ENCODE measurements around the gene AGAP6.
"Not testable (repeated sequence)": the region's sequence is repeated elsewhere in the genome, so short reads cannot be mapped to it uniquely, and the experiment has no call there.

The AGAP6 gene

DNA sequence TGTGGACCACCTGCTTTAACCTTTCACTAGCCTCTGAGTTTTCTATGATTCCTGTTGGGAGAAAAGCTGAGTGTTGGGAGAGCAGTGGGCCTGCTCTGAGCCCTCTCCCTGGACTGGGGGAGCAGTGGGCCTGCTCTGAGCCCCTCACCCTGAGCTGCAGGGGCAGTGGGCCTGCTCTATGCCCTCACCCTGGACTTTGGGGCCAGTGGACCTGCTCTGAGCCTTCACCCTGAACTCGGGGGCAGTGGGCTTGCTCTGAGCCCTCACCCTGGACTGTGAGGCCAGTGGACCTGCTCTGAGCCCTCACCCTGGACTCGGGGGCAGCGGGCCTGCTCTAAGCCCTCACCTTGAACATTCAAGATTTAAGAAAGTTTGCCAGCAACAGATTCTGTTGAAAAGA, 33.4 kb downstream of the AGAP6 start:
- Histone ChIP-seq H2AFZ (no peak overlapping the region), H3K4me2 (ENCODE audit: low read length) (no peak overlapping the region), H3K27me3 (ENCODE audit: control insufficient read depth, insufficient read depth, low read length) (no peaks in the 10 kb centered on the region), H3K9me3 (ENCODE audit: control insufficient read depth, low read length) (no peaks in the 10 kb centered on the region), H3K4me3 (ENCODE audit: low read depth, low read length) (no peak overlapping the region), H3K4me1 (no peaks in the 10 kb centered on the region), H3K79me2 (no peaks in the 10 kb centered on the region), H3K36me3 (ENCODE audit: control insufficient read depth, insufficient read depth, low read length) (no peaks in the 10 kb centered on the region), H3K27ac (no peak overlapping the region), H3K9ac (no peak overlapping the region)
- TF ChIP-seq, protein P1, sequence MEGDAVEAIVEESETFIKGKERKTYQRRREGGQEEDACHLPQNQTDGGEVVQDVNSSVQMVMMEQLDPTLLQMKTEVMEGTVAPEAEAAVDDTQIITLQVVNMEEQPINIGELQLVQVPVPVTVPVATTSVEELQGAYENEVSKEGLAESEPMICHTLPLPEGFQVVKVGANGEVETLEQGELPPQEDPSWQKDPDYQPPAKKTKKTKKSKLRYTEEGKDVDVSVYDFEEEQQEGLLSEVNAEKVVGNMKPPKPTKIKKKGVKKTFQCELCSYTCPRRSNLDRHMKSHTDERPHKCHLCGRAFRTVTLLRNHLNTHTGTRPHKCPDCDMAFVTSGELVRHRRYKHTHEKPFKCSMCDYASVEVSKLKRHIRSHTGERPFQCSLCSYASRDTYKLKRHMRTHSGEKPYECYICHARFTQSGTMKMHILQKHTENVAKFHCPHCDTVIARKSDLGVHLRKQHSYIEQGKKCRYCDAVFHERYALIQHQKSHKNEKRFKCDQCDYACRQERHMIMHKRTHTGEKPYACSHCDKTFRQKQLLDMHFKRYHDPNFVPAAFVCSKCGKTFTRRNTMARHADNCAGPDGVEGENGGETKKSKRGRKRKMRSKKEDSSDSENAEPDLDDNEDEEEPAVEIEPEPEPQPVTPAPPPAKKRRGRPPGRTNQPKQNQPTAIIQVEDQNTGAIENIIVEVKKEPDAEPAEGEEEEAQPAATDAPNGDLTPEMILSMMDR (IDR thresholded peaks at IDR 0.05), result no peak

DNA sequence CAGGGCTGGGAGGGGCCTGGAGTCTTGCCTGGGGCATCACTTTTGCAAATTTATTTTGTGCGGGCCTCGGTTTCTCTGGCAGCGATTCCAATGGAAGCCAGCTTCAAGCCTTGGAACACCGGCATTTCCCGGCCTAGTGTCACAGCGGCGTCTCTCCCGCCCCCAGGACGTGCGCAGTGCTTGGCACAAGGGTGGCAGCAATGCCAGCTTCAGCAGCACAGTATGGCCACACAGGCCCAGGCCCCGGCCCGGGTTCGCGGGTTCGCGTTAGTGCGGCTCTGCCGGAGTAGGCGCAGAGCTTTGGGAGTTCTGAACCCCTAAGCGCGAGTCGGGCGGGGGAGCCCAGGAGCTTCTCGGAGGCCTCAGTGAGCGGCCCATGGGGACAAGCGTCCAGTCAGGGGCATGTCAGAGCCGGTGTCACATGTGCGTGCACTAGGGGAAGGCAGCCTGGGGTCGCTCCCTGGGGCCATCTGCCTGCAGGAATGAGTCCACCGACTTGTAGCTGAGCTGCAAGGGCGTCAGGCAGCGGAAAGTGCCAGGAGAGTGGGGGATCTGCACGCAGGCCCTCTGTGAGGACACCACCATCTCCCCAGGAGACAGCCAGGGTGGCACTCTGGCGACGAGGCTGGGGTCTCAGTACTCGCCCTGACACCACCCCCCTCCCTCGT, 36.6 kb downstream of the AGAP6 start:
- H2AFZ ChIP-seq; H3K27ac ChIP-seq; H3K36me3 ChIP-seq (ENCODE audit: control insufficient read depth, insufficient read depth, low read length); H3K4me2 ChIP-seq (ENCODE audit: low read length); H3K27me3 ChIP-seq (ENCODE audit: control insufficient read depth, insufficient read depth, low read length); H3K4me3 ChIP-seq (ENCODE audit: low read depth, low read length); H3K79me2 ChIP-seq; H3K9me3 ChIP-seq (ENCODE audit: control insufficient read depth, low read length); H3K4me1 ChIP-seq; H3K9ac ChIP-seq: not testable (repeated sequence)

DNA sequence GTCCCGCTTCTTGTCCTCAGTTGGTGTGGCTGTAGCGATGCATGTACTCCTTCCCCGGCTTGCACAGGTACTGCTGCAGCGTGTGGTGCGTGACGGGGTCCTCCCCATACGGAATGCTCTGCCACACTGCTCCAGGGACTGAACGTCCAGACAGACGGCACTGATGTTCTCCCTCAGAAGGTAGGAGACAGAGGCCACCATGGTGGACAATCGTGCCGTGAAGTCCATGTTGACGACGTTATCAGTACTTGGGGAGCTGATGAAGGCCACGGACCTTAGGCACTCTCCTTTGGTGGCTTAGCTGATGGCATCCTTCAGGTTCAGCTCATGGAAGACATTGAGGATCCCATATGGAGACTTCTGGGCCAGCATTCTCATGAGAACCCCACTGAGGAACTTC, 37.4 kb downstream of the AGAP6 start:
- TF ChIP-seq, protein P1 (IDR thresholded peaks at IDR 0.05), result no peak
- Histone ChIP-seq H3K27me3 (ENCODE audit: control insufficient read depth, insufficient read depth, low read length) (no peaks in the 10 kb centered on the region), H3K36me3 (ENCODE audit: control insufficient read depth, insufficient read depth, low read length) (no peaks in the 10 kb centered on the region), H3K4me1 (no peaks in the 10 kb centered on the region), H3K9me3 (ENCODE audit: control insufficient read depth, low read length) (no peaks in the 10 kb centered on the region), H3K4me2 (ENCODE audit: low read length) (no peak overlapping the region), H2AFZ (no peak overlapping the region), H3K9ac (no peak overlapping the region), H3K27ac (no peak overlapping the region), H3K79me2 (no peaks in the 10 kb centered on the region), H3K4me3 (ENCODE audit: low read depth, low read length) (no peak overlapping the region)

DNA sequence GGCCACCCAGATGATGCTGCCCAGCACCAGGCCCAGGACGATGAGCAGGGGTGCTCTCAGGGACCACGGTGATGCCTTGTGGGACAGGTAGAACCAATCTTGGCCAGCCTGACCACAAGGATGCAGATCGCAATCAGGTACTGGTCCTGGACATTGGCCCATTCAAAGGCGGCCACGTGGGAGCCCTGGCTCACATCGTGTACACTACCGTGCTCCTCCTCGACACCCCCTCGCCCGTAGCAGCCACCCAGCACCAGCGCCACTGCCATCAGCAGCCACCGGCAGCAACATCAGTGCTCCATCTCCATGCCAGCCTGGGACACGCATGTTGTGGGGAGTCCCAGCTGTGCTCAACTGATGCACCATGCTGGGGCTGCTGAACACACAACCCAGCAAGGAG, 39.0 kb downstream of the AGAP6 start:
- H3K9me3 ChIP-seq (ENCODE audit: control insufficient read depth, low read length), result no peaks in the 10 kb centered on the region
- no peak overlapping the region for H3K4me3 ChIP-seq (ENCODE audit: low read depth, low read length)
- H3K4me1 ChIP-seq, result no peaks in the 10 kb centered on the region
- no peak overlapping the region for H3K4me2 ChIP-seq (ENCODE audit: low read length)
- TF ChIP-seq, protein P1 (IDR thresholded peaks at IDR 0.05), result no peak
- no peak overlapping the region for H2AFZ ChIP-seq
- no peak overlapping the region for H3K9ac ChIP-seq
- no peaks in the 10 kb centered on the region for H3K36me3 ChIP-seq (ENCODE audit: control insufficient read depth, insufficient read depth, low read length)
- H3K27me3 ChIP-seq (ENCODE audit: control insufficient read depth, insufficient read depth, low read length), result no peaks in the 10 kb centered on the region
- H3K79me2 ChIP-seq, result no peaks in the 10 kb centered on the region
- no peak overlapping the region for H3K27ac ChIP-seq

DNA sequence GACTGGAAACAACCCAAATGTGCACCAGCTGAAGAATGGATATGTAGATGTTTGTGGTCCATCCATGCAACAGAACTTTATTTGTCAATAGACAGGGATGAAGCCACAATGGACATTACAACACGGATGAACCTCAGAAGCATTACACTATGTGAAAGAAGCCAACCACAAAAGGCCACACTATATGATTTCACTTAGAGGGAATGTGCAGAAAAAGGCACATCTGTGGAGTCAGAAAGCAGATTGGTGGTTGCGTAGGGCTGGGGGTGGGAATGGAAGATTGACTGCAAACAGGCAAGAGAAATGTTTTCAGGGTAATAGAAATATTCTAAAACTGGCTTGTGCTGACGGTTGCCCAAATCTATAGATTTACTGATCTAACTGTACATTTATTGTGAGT, 45.3 kb downstream of the AGAP6 start:
- no peaks in the 10 kb centered on the region for H3K79me2 ChIP-seq
- H3K4me3 ChIP-seq (ENCODE audit: low read depth, low read length), result no peak overlapping the region
- no peak overlapping the region for H3K9ac ChIP-seq
- TF ChIP-seq, protein P1 (IDR thresholded peaks at IDR 0.05), result no peak
- H3K27me3 ChIP-seq (ENCODE audit: control insufficient read depth, insufficient read depth, low read length), result no peaks in the 10 kb centered on the region
- H2AFZ ChIP-seq, result no peak overlapping the region
- no peak overlapping the region for H3K4me2 ChIP-seq (ENCODE audit: low read length)
- H3K36me3 ChIP-seq (ENCODE audit: control insufficient read depth, insufficient read depth, low read length), result no peaks in the 10 kb centered on the region
- no peak overlapping the region for H3K27ac ChIP-seq
- no peaks in the 10 kb centered on the region for H3K9me3 ChIP-seq (ENCODE audit: control insufficient read depth, low read length)
- no peaks in the 10 kb centered on the region for H3K4me1 ChIP-seq

DNA sequence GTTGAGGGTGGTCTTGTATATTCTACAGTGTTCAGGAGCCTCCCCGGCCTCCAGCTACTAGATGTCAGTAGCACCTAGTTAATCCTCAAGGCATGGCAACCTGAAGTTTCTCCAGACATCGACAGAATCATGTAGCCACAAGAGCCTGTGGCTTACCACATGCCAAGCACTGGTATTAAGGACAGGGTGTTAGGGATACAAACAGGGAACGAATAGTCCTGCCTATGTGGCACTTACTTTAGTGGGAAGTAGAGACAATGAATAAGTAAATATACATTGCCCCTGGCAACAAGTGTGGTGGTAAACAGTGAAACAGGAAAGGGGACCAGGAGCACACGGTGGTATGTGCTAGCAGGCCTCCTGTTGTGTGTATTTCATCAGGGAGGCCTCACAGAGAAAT, 47.1 kb downstream of the AGAP6 start:
- H3K4me3 ChIP-seq (ENCODE audit: low read depth, low read length); H3K4me1 ChIP-seq; H3K4me2 ChIP-seq (ENCODE audit: low read length); H3K79me2 ChIP-seq; H3K27me3 ChIP-seq (ENCODE audit: control insufficient read depth, insufficient read depth, low read length); H3K27ac ChIP-seq; H2AFZ ChIP-seq; H3K36me3 ChIP-seq (ENCODE audit: control insufficient read depth, insufficient read depth, low read length); H3K9ac ChIP-seq; H3K9me3 ChIP-seq (ENCODE audit: control insufficient read depth, low read length): not testable (repeated sequence)
